HL-60 (cell line): ENCODE results near the gene UBC.

Experiments
- DNase-seq, 2 experiments: peaks; one replicate each; pipeline ENCODE4 v3.0.0-alpha.2; 2010 to 2020; ENCODE audit warnings: low read depth in 1 of 2, low spot score in 1 of 2
- H3K27ac ChIP-seq: fragments of 250-450 bp; sonication (Bioruptor Pico); replicated peaks from 2 replicates; pipeline ENCODE4 v1.5.1; 2020; ENCODE audit warnings: mild to moderate bottlenecking, moderate library complexity
- H3K27me3 ChIP-seq: fragments of 250-450 bp; sonication (Bioruptor Pico); 2 replicates; pipeline ENCODE4 v1.5.1; 2021; ENCODE audit warnings: mild to moderate bottlenecking, moderate library complexity; ENCODE audit not compliant: insufficient read depth, poor library complexity, severe bottlenecking
- H3K4me3 ChIP-seq: replicated peaks from 2 replicates; pipeline ENCODE4 v1.5.1; 2011; ENCODE audit warnings: mild to moderate bottlenecking, control low read depth, low read length; ENCODE audit not compliant: insufficient read depth
- CTCF ChIP-seq: IDR thresholded peaks from one replicate; pipeline ENCODE4 v1.5.1; 2011; ENCODE audit warnings: low read length, control low read depth, inconsistent platforms; ENCODE audit not compliant: insufficient read depth
- GABPA ChIP-seq: IDR thresholded peaks from 2 replicates; pipeline ENCODE4 v1.6.1; 2012; ENCODE audit warnings: low read depth
- POLR2AphosphoS5 ChIP-seq: IDR thresholded peaks from 2 replicates; pipeline ENCODE4 v1.6.1; 2012; ENCODE audit warnings: low read depth
- REST ChIP-seq: IDR thresholded peaks from 2 replicates; pipeline ENCODE4 v1.6.1; 2012; ENCODE audit warnings: low read depth; ENCODE audit not compliant: insufficient replicate concordance
- SPI1 ChIP-seq: IDR thresholded peaks from 2 replicates; pipeline ENCODE4 v1.6.1; 2012; ENCODE audit warnings: low read depth, mild to moderate bottlenecking, borderline replicate concordance
- long read RNA-seq: library from polyadenylated mRNA; unstranded; transcript quantifications from one replicate; pipeline ENCODE4 v2.0.0, GENCODE V29; 2020

Gene UBC
- long read RNA-seq, transcript UBC-205 (1 exons, 3,745 nt) = minor isoform, 270 of 4,353 reads
- long read RNA-seq, transcript UBC-201 (2 exons, 2,688 nt) = major isoform, 2,262 of 4,353 reads
- long read RNA-seq, transcript UBC-204 (2 exons, 624 nt) = minor isoform, 5 of 4,353 reads
- long read RNA-seq, partial matches to known transcripts = 112 of 4,353 reads
- long read RNA-seq, other reads (novel, unspliced or antisense) = 1,702 of 4,353 reads

- peak; percentile 100 for TF ChIP-seq POLR2AphosphoS5
- TF ChIP-seq CTCF = no peak
- peak; percentile 47; the same call in 1 of the 2 replicates for TF ChIP-seq GABPA
- peak; percentile 79 for TF ChIP-seq REST
- no peak; the same call in 1 of the 2 replicates for TF ChIP-seq SPI1
- H3K27me3 ChIP-seq = no peaks in the 10 kb centered on the region
- H3K4me3 ChIP-seq = peak within 1 kb of the TSS; percentile 89
- peak within 1 kb of the TSS; percentile 100 for H3K27ac ChIP-seq
- peak; percentile 88 to 98 for DNase-seq
Measured at GRCh38 chr12:124914392-124915238, at the start of gene UBC. Gene UBC (minus strand): TSS chr12:124914650. CDS start chr12:124913771, 879 bp downstream.

GRCh38 chr12:124963211-124963610 is 48.8 kb upstream of the UBC start:
- H3K27me3 ChIP-seq = no peaks in the 10 kb centered on the region
- DNase-seq = no peak
- no peak overlapping the region for H3K27ac ChIP-seq
- TF ChIP-seq SPI1 (no peak), CTCF (no peak), REST (no peak), POLR2AphosphoS5 (no peak), GABPA (no peak)
- no peak overlapping the region for H3K4me3 ChIP-seq

GRCh38 chr12:124961055-124961454 is 46.6 kb upstream of the UBC start:
- DNase-seq = no peak
- TF ChIP-seq REST (no peak), CTCF (no peak), GABPA (no peak), SPI1 (no peak), POLR2AphosphoS5 (no peak)
- H3K4me3 ChIP-seq = no peak overlapping the region
- no peaks in the 10 kb centered on the region for H3K27me3 ChIP-seq
- H3K27ac ChIP-seq = no peak overlapping the region
